ENCODE data around the gene WNK4.

WNK4 gene

GRCh38 chr17:42779304-42779935 is 990 bp upstream of the WNK4 start:
- Histone ChIP-seq H3K36me3 (ENCODE audit: control insufficient read depth, insufficient read depth, low read length) (no peaks in the 10 kb centered on the region), H3K27ac (no peak overlapping the region), H3K4me3 (ENCODE audit: low read depth, low read length) (no peak overlapping the region), H3K4me2 (ENCODE audit: low read length) (no peak overlapping the region), H3K4me1 (no peaks in the 10 kb centered on the region), H2AFZ (no peak overlapping the region), H3K79me2 (no peaks in the 10 kb centered on the region), H3K9ac (no peak overlapping the region), H3K9me3 (ENCODE audit: control insufficient read depth, low read length) (no peaks in the 10 kb centered on the region), H3K27me3 (ENCODE audit: control insufficient read depth, insufficient read depth, low read length) (no peaks in the 10 kb centered on the region)
- TF ChIP-seq CTCF (IDR thresholded peaks at IDR 0.05), result no peak

GRCh38 chr17:42780851-42781638 is 635 bp downstream of the WNK4 start:
- H2AFZ ChIP-seq, result peak overlapping the region; percentile 60
- no peak overlapping the region for H3K27ac ChIP-seq
- H3K79me2 ChIP-seq, result no peaks in the 10 kb centered on the region
- H3K4me2 ChIP-seq (ENCODE audit: low read length), result no peak overlapping the region
- H3K9me3 ChIP-seq (ENCODE audit: control insufficient read depth, low read length), result no peaks in the 10 kb centered on the region
- no peaks in the 10 kb centered on the region for H3K36me3 ChIP-seq (ENCODE audit: control insufficient read depth, insufficient read depth, low read length)
- no peak overlapping the region for H3K4me3 ChIP-seq (ENCODE audit: low read depth, low read length)
- H3K4me1 ChIP-seq, result no peaks in the 10 kb centered on the region
- no peak overlapping the region for H3K9ac ChIP-seq
- H3K27me3 ChIP-seq (ENCODE audit: control insufficient read depth, insufficient read depth, low read length), result peaks cover 7% of the 10 kb centered on the region
- no peak for TF ChIP-seq CTCF (IDR thresholded peaks at IDR 0.05)

GRCh38 chr17:42781639-42782165 is 1.3 kb downstream of the WNK4 start:
- Histone ChIP-seq H3K79me2 (no peaks in the 10 kb centered on the region), H2AFZ (no peak overlapping the region), H3K4me3 (ENCODE audit: low read depth, low read length) (no peak overlapping the region), H3K9me3 (ENCODE audit: control insufficient read depth, low read length) (no peaks in the 10 kb centered on the region), H3K4me2 (ENCODE audit: low read length) (no peak overlapping the region), H3K4me1 (no peaks in the 10 kb centered on the region), H3K36me3 (ENCODE audit: control insufficient read depth, insufficient read depth, low read length) (no peaks in the 10 kb centered on the region), H3K27me3 (ENCODE audit: control insufficient read depth, insufficient read depth, low read length) (peaks cover 7% of the 10 kb centered on the region), H3K27ac (no peak overlapping the region), H3K9ac (no peak overlapping the region)
- TF ChIP-seq CTCF (IDR thresholded peaks at IDR 0.05), result no peak

- Histone ChIP-seq H3K36me3 (ENCODE audit: control insufficient read depth, insufficient read depth, low read length) (no peaks in the 10 kb centered on the region), H3K79me2 (no peaks in the 10 kb centered on the region), H3K27ac (no peak overlapping the region), H2AFZ (no peak overlapping the region), H3K4me3 (ENCODE audit: low read depth, low read length) (no peak overlapping the region), H3K4me1 (no peaks in the 10 kb centered on the region), H3K27me3 (ENCODE audit: control insufficient read depth, insufficient read depth, low read length) (peaks cover 7% of the 10 kb centered on the region), H3K4me2 (ENCODE audit: low read length) (no peak overlapping the region), H3K9ac (no peak overlapping the region), H3K9me3 (ENCODE audit: control insufficient read depth, low read length) (no peaks in the 10 kb centered on the region)
- TF ChIP-seq CTCF (IDR thresholded peaks at IDR 0.05), result no peak
Observed at GRCh38 chr17:42782166-42783061, 2.0 kb downstream of the WNK4 start.

Measured in parathyroid adenoma (tissue), 2 donors.